GM21515 (cell line): ENCODE measurements around the gene CHMP4B.

ENCODE experiments used
- ATAC-seq: cut with Tn5 transposase; IDR thresholded peaks from one replicate; pipeline ENCODE4 v1.9.1; 2021; ENCODE audit not compliant: unreplicated experiment

Gene CHMP4B

GRCh38 chr20:33859751-33860150 lies 48.6 kb downstream of the CHMP4B start:
- ATAC-seq: no peak

GRCh38 chr20:33861458-33861857 lies 50.3 kb downstream of the CHMP4B start:
- ATAC-seq: no peak

GRCh38 chr20:33862709-33863403 lies 51.7 kb downstream of the CHMP4B start:
- ATAC-seq: no peak

GRCh38 chr20:33863440-33864323 lies 52.5 kb downstream of the CHMP4B start:
- ATAC-seq: no peak

GRCh38 chr20:33864324-33864963 lies 53.3 kb downstream of the CHMP4B start:
- ATAC-seq: no peak

- ATAC-seq: no peak
Measured at GRCh38 chr20:33865761-33866370, 54.7 kb downstream of the CHMP4B start.

- ATAC-seq: no peak
Measured at GRCh38 chr20:33866398-33867100, 55.4 kb downstream of the CHMP4B start.

GRCh38 chr20:33868042-33868441 lies 56.9 kb downstream of the CHMP4B start:
- no peak for ATAC-seq

GRCh38 chr20:33868595-33868994 lies 57.4 kb downstream of the CHMP4B start:
- ATAC-seq: no peak

GRCh38 chr20:33869283-33869682 lies 58.1 kb downstream of the CHMP4B start:
- ATAC-seq: no peak

GRCh38 chr20:33871362-33871761 lies 60.2 kb downstream of the CHMP4B start:
- ATAC-seq: no peak

- ATAC-seq: no peak
Measured at GRCh38 chr20:33874129-33874528, 63.0 kb downstream of the CHMP4B start.

GRCh38 chr20:33875055-33875454 lies 63.9 kb downstream of the CHMP4B start:
- ATAC-seq: peak; percentile 77

- no peak for ATAC-seq
Measured at GRCh38 chr20:33875534-33876026, 64.4 kb downstream of the CHMP4B start.

- no peak for ATAC-seq
Measured at GRCh38 chr20:33878583-33878982, 67.4 kb downstream of the CHMP4B start.

GRCh38 chr20:33880396-33880795 lies 69.2 kb downstream of the CHMP4B start:
- no peak for ATAC-seq

- no peak for ATAC-seq
Measured at GRCh38 chr20:33881989-33882388, 70.8 kb downstream of the CHMP4B start.

- ATAC-seq: no peak
Measured at GRCh38 chr20:33882481-33882880, 71.3 kb downstream of the CHMP4B start.

- peak; percentile 82 for ATAC-seq
Measured at GRCh38 chr20:33883164-33883563, 72.0 kb downstream of the CHMP4B start.

GRCh38 chr20:33884633-33885032 lies 73.5 kb downstream of the CHMP4B start:
- no peak for ATAC-seq

- no peak for ATAC-seq
Measured at GRCh38 chr20:33889312-33889711, 78.2 kb downstream of the CHMP4B start.
